CD4-positive, alpha-beta memory T cell (primary cell): ENCODE results near the gene SHB. TPM values are rescaled to one million over a fixed set of nuclear protein-coding genes. Genes with fewer than 3 reads are reported as not detected.

Experiments
- CTCF ChIA-PET: fragments of 350-600 bp; sonication (Branson Sonifier 250); formaldehyde crosslinking; loops from one replicate; lab custom pipeline; 2021; ENCODE audit warnings: inconsistent platforms; ENCODE audit not compliant: partially characterized antibody; lab: Charles Lee
- POLR2A ChIA-PET: fragments of 350-600 bp; sonication (Branson Sonifier 250); formaldehyde crosslinking; loops from one replicate; lab custom pipeline; 2021; ENCODE audit not compliant: partially characterized antibody; lab: Charles Lee
- DNase-seq, 5 donors: peaks; one replicate each; pipeline versions ENCODE4 v3.0.0 to v3.0.0-alpha.2; 2020 to 2022; ENCODE audit warnings: mixed read lengths in 1 of 5
- H3K27ac ChIP-seq: one replicate; pipeline ENCODE4 v1.7.0; 2013; ENCODE audit warnings: low read depth, low read length
- H3K27me3 ChIP-seq: 2 replicates; pipeline ENCODE4 v1.7.0; 2013; ENCODE audit warnings: mild to moderate bottlenecking, low read length, moderate library complexity; ENCODE audit not compliant: insufficient read depth
- H3K36me3 ChIP-seq: 2 replicates; pipeline ENCODE4 v1.7.0; 2013; ENCODE audit warnings: mild to moderate bottlenecking, low read length, moderate library complexity; ENCODE audit not compliant: insufficient read depth
- H3K4me1 ChIP-seq: 2 replicates; pipeline ENCODE4 v1.7.0; 2013; ENCODE audit warnings: mild to moderate bottlenecking, low read length, moderate library complexity; ENCODE audit not compliant: insufficient read depth
- H3K4me3 ChIP-seq, 2 donors: one replicate each; pipeline ENCODE4 v1.7.0; 2013; ENCODE audit warnings: low read length in 2 of 2, mild to moderate bottlenecking in 1 of 2
- H3K9me3 ChIP-seq, 2 donors: one replicate each; pipeline ENCODE4 v1.7.0; 2013; ENCODE audit warnings: low read length in 2 of 2, control low read depth in 1 of 2; ENCODE audit not compliant: control insufficient read depth in 1 of 2
- H3K27ac Mint-ChIP-seq, 7 donors: one replicate each; pipeline ENCODE4 v1.8.0; 2020 to 2021; ENCODE audit warnings: mixed read lengths in 7 of 7, mild to moderate bottlenecking in 6 of 7, inconsistent platforms in 3 of 7, moderate library complexity in 3 of 7
- H3K27me3 Mint-ChIP-seq, 2 donors: one replicate each; pipeline ENCODE4 v1.8.0; 2020 to 2021; ENCODE audit warnings: mixed read lengths in 2 of 2
- H3K36me3 Mint-ChIP-seq, 2 donors: one replicate each; pipeline ENCODE4 v1.8.0; 2020 to 2021; ENCODE audit warnings: mixed read lengths in 2 of 2, inconsistent platforms in 1 of 2, mild to moderate bottlenecking in 1 of 2
- H3K4me1 Mint-ChIP-seq, 4 donors: one replicate each; pipeline ENCODE4 v1.8.0; 2020 to 2021; ENCODE audit warnings: mixed read lengths in 4 of 4, mild to moderate bottlenecking in 1 of 4
- H3K4me3 Mint-ChIP-seq, 8 donors: one replicate each; pipeline ENCODE4 v1.8.0; 2020 to 2021; ENCODE audit warnings: mixed read lengths in 8 of 8, mild to moderate bottlenecking in 7 of 8, moderate library complexity in 6 of 8, inconsistent platforms in 3 of 8
- H3K9me3 Mint-ChIP-seq, 8 donors: one replicate each; pipeline ENCODE4 v1.8.0; 2020 to 2021; ENCODE audit warnings: mixed read lengths in 8 of 8, mild to moderate bottlenecking in 5 of 8, inconsistent platforms in 3 of 8, moderate library complexity in 1 of 8
- intact Hi-C: fragments of 100-400 bp; cut with micrococcal nuclease; formaldehyde crosslinking; loops from one replicate; pipeline ENCODE4 v1.15.1; 2023
- polyA plus RNA-seq, 2 donors: library from polyadenylated mRNA; unstranded; fragments of 300-500 nt; fragmentation: Illumina TruSeq; gene quantifications; one replicate each; pipeline ENCODE4 v1.2.3, GENCODE V29; 2021
- total RNA-seq, 2 experiments: library from RNA; stranded (reverse); gene quantifications; one replicate each; pipeline ENCODE4 v1.2.3, GENCODE V29; 2021

Gene SHB
- total and polyA plus RNA-seq, 4 experiments from 2014 or later = 0.10 to 1.3 (median 0.49) TPM

DNA sequence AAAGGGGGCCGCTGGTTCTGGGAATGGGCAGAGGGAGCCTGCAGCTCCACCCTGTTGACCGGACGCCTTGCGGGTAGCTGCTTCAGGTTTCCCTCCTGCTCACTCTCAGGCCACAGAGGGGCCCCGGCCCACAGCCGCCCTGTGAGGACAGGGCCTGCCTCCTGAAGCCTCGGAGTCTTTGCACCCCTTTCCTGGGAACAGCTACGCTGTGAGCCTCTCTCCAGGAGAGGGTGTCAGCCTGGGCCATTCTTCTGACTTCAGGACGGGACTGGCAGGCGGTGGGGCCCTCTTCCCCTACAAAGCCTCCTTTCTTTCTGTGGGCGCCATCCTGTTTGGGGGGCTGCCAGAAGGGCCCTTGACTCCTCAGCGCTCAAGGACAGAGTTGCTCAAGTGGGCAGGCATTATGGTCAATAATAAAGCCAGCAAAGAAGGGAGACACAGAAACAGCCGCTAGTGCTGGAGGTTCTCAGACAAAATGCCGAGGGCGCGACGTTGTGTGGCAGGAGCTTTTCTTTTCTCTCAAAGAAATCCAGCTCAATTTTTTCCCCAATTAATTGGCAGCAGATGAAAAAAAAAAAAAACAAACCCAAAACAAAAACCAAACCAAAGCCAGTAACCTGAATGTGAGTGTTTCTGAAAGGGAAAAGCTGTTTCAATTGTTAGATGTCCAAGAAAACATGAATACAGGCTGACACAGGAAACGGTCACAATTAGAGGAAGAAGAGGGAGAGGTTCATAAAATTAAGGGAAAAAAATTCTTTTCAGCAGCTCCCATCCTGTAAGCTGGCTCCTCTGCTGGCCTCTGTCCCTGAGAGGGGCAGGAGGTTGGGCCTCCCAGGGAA is 152.3 kb downstream of the SHB start:
- Histone ChIP-seq H3K27ac (no peak overlapping the region), H3K4me1 (no peaks in the 10 kb centered on the region), H3K4me3 (no peak overlapping the region), H3K27me3 (no peaks in the 10 kb centered on the region), H3K9me3 (no peaks in the 10 kb centered on the region), H3K36me3 (no peaks in the 10 kb centered on the region)
- no peak overlapping the region for H3K27ac Mint-ChIP-seq
- no peak for DNase-seq
- ChIA-PET CTCF (interaction anchor here (0.7 to 1.8 kb wide), 4 partner anchors 9 to 440 kb away, joined by 3 to 7 read pairs (median 4); no protein-coding TSS in a partner anchor), POLR2A (no interaction called here)
- H3K9me3 Mint-ChIP-seq = no peaks in the 10 kb centered on the region
- peaks cover 0 to 4% (median 0%) of the 10 kb centered on the region in 4 donors for H3K4me1 Mint-ChIP-seq
- no peaks in the 10 kb centered on the region for H3K36me3 Mint-ChIP-seq
- H3K27me3 Mint-ChIP-seq = no peaks in the 10 kb centered on the region
- intact Hi-C loops = no loop called here
- H3K4me3 Mint-ChIP-seq = no peak overlapping the region

DNA sequence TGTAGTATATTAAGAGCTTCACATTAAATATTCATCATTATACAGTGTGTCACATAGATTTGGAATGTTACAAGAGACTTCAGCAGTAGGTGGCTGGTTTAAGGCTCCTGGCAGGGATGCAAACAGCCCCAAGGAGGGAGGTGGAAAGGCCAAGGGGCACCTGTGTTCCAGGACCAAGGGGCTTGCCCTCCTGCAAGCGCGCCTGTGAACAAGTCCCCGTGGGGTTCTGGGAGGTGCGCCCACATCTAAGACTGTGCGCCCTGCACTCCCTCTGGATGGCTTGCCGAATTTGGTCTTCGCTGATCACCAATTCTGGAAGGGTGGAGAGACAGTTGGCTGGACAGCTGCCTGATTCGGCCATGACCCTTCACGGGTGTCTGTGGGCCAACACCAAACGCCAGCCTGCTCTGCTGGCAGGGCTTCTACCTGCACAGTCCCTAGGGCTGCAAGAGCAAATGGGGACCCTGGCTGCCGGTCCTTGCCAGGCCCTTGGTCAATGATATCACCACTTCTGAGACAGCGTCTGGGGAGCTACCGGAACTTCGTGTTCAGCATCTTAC is 153.0 kb downstream of the SHB start:
- Histone ChIP-seq H3K4me1 (no peaks in the 10 kb centered on the region), H3K27ac (no peak overlapping the region), H3K4me3 (no peak overlapping the region), H3K36me3 (no peaks in the 10 kb centered on the region), H3K9me3 (no peaks in the 10 kb centered on the region), H3K27me3 (no peaks in the 10 kb centered on the region)
- Mint-ChIP-seq H3K36me3 (no peaks in the 10 kb centered on the region), H3K9me3 (no peaks in the 10 kb centered on the region), H3K27ac (no peak overlapping the region), H3K27me3 (no peaks in the 10 kb centered on the region), H3K4me3 (no peak overlapping the region), H3K4me1 (peaks cover 0 to 4% (median 0%) of the 10 kb centered on the region in 4 donors)
- ChIA-PET CTCF (interaction anchor here (0.7 to 4.8 kb wide), 7 partner anchors 10 to 517 kb away, joined by 3 to 52 read pairs (median 4); no protein-coding TSS in a partner anchor), POLR2A (no interaction called here)
- intact Hi-C loops = no loop called here
- DNase-seq = no peak

DNA sequence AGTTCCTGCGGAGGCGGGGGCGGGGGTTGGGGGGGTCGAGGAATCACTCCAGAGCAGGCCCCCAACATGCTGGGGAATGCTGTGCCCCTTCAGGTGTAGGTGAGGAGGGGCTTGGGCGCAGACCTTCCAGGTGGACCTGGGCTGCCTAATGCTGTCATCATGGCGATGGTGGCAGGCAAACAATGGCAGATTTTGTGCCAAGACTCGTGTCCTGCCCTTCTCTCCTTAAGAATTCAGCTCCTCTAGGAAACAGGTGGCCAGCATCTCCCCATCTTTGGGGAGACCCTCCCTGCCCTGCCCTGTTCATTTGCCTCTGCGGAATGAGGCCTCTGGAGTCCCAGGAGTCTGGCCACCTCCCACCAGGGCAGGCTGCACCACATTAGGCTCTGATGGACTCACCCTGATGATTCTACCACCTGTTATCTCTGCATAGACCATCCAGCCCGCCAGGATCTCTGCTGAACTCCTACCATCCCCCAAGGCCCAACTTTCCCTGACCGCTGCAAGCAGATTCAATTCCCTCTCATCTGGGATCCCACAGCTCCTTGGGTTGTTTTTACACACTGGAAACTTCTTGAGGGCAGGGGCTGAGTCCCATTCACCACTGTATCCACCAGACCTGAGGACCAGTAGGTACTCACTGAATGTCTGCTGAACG is 154.2 kb downstream of the SHB start:
- Mint-ChIP-seq H3K4me3 (no peak overlapping the region), H3K4me1 (peaks cover 0 to 4% (median 0%) of the 10 kb centered on the region in 4 donors), H3K27me3 (no peaks in the 10 kb centered on the region), H3K36me3 (no peaks in the 10 kb centered on the region), H3K9me3 (no peaks in the 10 kb centered on the region), H3K27ac (no peak overlapping the region)
- ChIA-PET POLR2A (interaction anchor here (1.4 to 1.7 kb wide), 2 partner anchors 10 to 154 kb away, joined by 3 to 4 read pairs; partner anchors contain the start of gene SHB), CTCF (interaction anchor here (0.8 to 7.7 kb wide), 14 partner anchors 9 to 519 kb away, joined by 3 to 56 read pairs (median 4); no protein-coding TSS in a partner anchor)
- no peak overlapping the region for H3K27ac ChIP-seq
- H3K27me3 ChIP-seq = no peaks in the 10 kb centered on the region
- no peaks in the 10 kb centered on the region for H3K36me3 ChIP-seq
- no peak overlapping the region for H3K4me3 ChIP-seq
- intact Hi-C loops = no loop called here
- DNase-seq = no peak
- no peaks in the 10 kb centered on the region for H3K4me1 ChIP-seq
- H3K9me3 ChIP-seq = no peaks in the 10 kb centered on the region

- H3K4me1 Mint-ChIP-seq = peaks cover 0 to 4% (median 0%) of the 10 kb centered on the region in 4 donors
- Histone ChIP-seq H3K4me3 (no peak overlapping the region), H3K27me3 (no peaks in the 10 kb centered on the region), H3K36me3 (no peaks in the 10 kb centered on the region), H3K27ac (no peak overlapping the region), H3K4me1 (no peaks in the 10 kb centered on the region), H3K9me3 (no peaks in the 10 kb centered on the region)
- ChIA-PET POLR2A (interaction anchor here (1.4 to 1.7 kb wide), 2 partner anchors 10 to 155 kb away, joined by 3 to 4 read pairs; partner anchors contain the start of gene SHB), CTCF (interaction anchor here (0.9 to 7.7 kb wide), 17 partner anchors 10 to 523 kb away, joined by 3 to 56 read pairs (median 4); no protein-coding TSS in a partner anchor)
- DNase-seq = no peak
- intact Hi-C loops = no loop called here
- H3K9me3 Mint-ChIP-seq = no peaks in the 10 kb centered on the region
- no peak overlapping the region for H3K4me3 Mint-ChIP-seq
- no peaks in the 10 kb centered on the region for H3K36me3 Mint-ChIP-seq
- no peak overlapping the region for H3K27ac Mint-ChIP-seq
- no peaks in the 10 kb centered on the region for H3K27me3 Mint-ChIP-seq
Measured at GRCh38 chr9:37914154-37914551, 154.9 kb downstream of the SHB start.

- CTCF ChIA-PET = interaction anchor here (0.6 to 7.7 kb wide), 19 partner anchors 9 to 523 kb away, joined by 3 to 56 read pairs (median 4); no protein-coding TSS in a partner anchor
- intact Hi-C loops = loop anchor here (1.0 to 2.0 kb wide), 4 partner anchors 175 to 520 kb away; no protein-coding TSS in a partner anchor
Measured at GRCh38 chr9:37913480-37914153, 155.4 kb downstream of the SHB start.

DNA sequence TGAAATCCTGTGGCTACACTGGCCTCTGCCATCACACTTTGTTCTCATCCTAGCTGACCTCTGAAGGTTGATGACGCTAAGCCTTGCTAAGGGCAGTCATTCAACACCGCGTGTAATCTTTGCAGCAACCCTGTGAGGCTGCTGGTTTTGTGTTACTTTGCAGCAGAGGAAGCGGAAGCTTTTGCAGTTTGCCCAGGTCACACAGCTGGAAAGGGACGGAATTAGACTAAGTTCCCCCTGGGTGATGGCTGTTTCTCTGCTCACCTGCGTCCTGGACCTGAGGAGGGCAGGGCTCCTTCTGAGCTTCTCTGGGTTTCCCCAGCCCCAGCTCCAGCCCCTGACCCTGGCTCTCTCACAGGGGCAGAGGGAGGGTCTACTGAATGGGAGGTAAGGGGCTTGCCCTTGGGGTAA is 157.8 kb downstream of the SHB start:
- no peak for DNase-seq
- peaks cover 0 to 2% of the 10 kb centered on the region in 2 donors for H3K27me3 Mint-ChIP-seq
- no peaks in the 10 kb centered on the region for H3K36me3 Mint-ChIP-seq
- intact Hi-C loops = no loop called here
- Histone ChIP-seq H3K4me3 (no peak overlapping the region), H3K36me3 (no peaks in the 10 kb centered on the region), H3K9me3 (no peaks in the 10 kb centered on the region), H3K27ac (no peak overlapping the region), H3K4me1 (no peaks in the 10 kb centered on the region), H3K27me3 (no peaks in the 10 kb centered on the region)
- peaks cover 0 to 4% (median 0%) of the 10 kb centered on the region in 4 donors for H3K4me1 Mint-ChIP-seq
- CTCF ChIA-PET = interaction anchor here (1.0 to 7.7 kb wide), 4 partner anchors 10 to 761 kb away, joined by 3 to 56 read pairs (median 4); no protein-coding TSS in a partner anchor
- H3K9me3 Mint-ChIP-seq = peaks cover 0 to 2% (median 0%) of the 10 kb centered on the region in 8 donors
- POLR2A ChIA-PET = no interaction called here
- no peak overlapping the region for H3K27ac Mint-ChIP-seq
- H3K4me3 Mint-ChIP-seq = no peak overlapping the region

More at GRCh38 chr9:37913480-37914153, 155.4 kb downstream of the SHB start:
- DNase-seq = peak; percentile 68 to 77 (median 70)
- Mint-ChIP-seq H3K4me3 (no peak overlapping the region), H3K36me3 (no peaks in the 10 kb centered on the region), H3K27ac (peak overlapping the region in 1 of 7 donors; percentile 2), H3K9me3 (no peaks in the 10 kb centered on the region), H3K27me3 (no peaks in the 10 kb centered on the region), H3K4me1 (peaks cover 0 to 4% (median 0%) of the 10 kb centered on the region in 4 donors)
- H3K4me3 ChIP-seq = no peak overlapping the region
- H3K36me3 ChIP-seq = no peaks in the 10 kb centered on the region
- POLR2A ChIA-PET = interaction anchor here (1.4 to 1.7 kb wide), 2 partner anchors 9 to 155 kb away, joined by 3 to 4 read pairs; partner anchors contain the start of gene SHB
- H3K27ac ChIP-seq = no peak overlapping the region
- H3K9me3 ChIP-seq = no peaks in the 10 kb centered on the region
- H3K4me1 ChIP-seq = no peaks in the 10 kb centered on the region
- no peaks in the 10 kb centered on the region for H3K27me3 ChIP-seq
